HCT116 (cell line): ENCODE data around the gene ATP8B3. TPM values are rescaled to one million over a fixed set of nuclear protein-coding genes. Genes with fewer than 3 reads are reported as not detected.

Experiments used
- ATAC-seq: fragments of 200-7000 bp; cut with Tn5 transposase; 2 replicates; pipeline ENCODE4 v1.9.1; 2020; ENCODE audit warnings: mild to moderate bottlenecking, moderate library complexity
- BruUV-seq: library from RNA; stranded (reverse); fragments of 400-500 nt; replicated peaks from 2 replicates; lab custom pipeline; 2021; lab: Mats Ljungman, UMichigan
- CTCF ChIA-PET: fragments of 300-600 bp; sonication (Branson Sonifier 250); formaldehyde crosslinking; loops from one replicate; lab custom pipeline; 2021; ENCODE audit warnings: antibody characterized with exemption; lab: Charles Lee
- POLR2A ChIA-PET: fragments of 300-600, 350-600 bp; sonication (Branson Sonifier 250); formaldehyde crosslinking; loops from one replicate; lab custom pipeline; 2021; ENCODE audit warnings: antibody characterized with exemption; lab: Charles Lee
- RAD21 ChIA-PET, 2 experiments: fragments of 300-600 bp; sonication (Branson Sonifier 250); formaldehyde crosslinking; loops; one replicate each; lab custom pipeline; 2023; ENCODE audit warnings: low total read pairs in 2 of 2; ENCODE audit not compliant: uncharacterized antibody in 2 of 2, unreplicated experiment in 2 of 2, low non-redundant PET in 1 of 2; lab: Charles Lee
- DNase-seq: peaks from one replicate; pipeline ENCODE4 v3.0.0-alpha.2; 2010; ENCODE audit warnings: low read depth, low spot score
- H2AFZ ChIP-seq: fragments of 200-600 bp; shearing (Covaris generic), sonication (generic); 2 replicates; pipeline ENCODE4 v1.6.1; 2017; ENCODE audit warnings: low read depth, mixed run types, mixed read lengths, antibody characterized with exemption, low read length; ENCODE audit not compliant: poor library complexity, severe bottlenecking
- H3K27ac ChIP-seq: 2 replicates; pipeline ENCODE4 v1.5.1; 2012; ENCODE audit warnings: low read depth, low read length
- H3K27me3 ChIP-seq: fragments of 200-600 bp; sonication (generic); 2 replicates; pipeline ENCODE4 v1.6.1; 2016; ENCODE audit warnings: mixed run types, low read length, mixed read lengths; ENCODE audit not compliant: insufficient read depth
- H3K36me3 ChIP-seq, 2 experiments: fragments of 200-500 bp in 1 of 2; fragments of 200-600 bp in 1 of 2; sonication (Bioruptor generic) in 1 of 2; sonication (generic) in 1 of 2; 2 replicates each; pipeline versions ENCODE4 v1.5.1 to v1.6.1; 2014 to 2016; ENCODE audit warnings: low read length in 2 of 2, inconsistent platforms in 1 of 2, mixed read lengths in 1 of 2, mixed run types in 1 of 2; ENCODE audit not compliant: insufficient read depth in 2 of 2, control insufficient read depth in 1 of 2
- H3K4me1 ChIP-seq, 2 experiments: fragments of 200-600 bp in 1 of 2; sonication (generic) in 1 of 2; 2 replicates each; pipeline versions ENCODE4 v1.5.1 to v1.6.1; 2012 to 2017; ENCODE audit warnings: low read length in 2 of 2, inconsistent platforms in 1 of 2, mild to moderate bottlenecking in 1 of 2, mixed read lengths in 1 of 2, mixed run types in 1 of 2, moderate library complexity in 1 of 2; ENCODE audit not compliant: insufficient read depth in 2 of 2, control insufficient read depth in 1 of 2
- H3K4me2 ChIP-seq: fragments of 200-600 bp; sonication (generic); 2 replicates; pipeline ENCODE4 v1.6.1; 2017; ENCODE audit warnings: mixed run types, low read length, mixed read lengths
- H3K4me3 ChIP-seq, 2 experiments: fragments of 200-600 bp in 1 of 2; sonication (generic) in 1 of 2; replicated peaks in 1 of 2; 2 replicates each; pipeline ENCODE4 v1.5.1; 2011 to 2016; ENCODE audit warnings: low read length in 2 of 2, control low read depth in 1 of 2, low read depth in 1 of 2, mild to moderate bottlenecking in 1 of 2, mixed read lengths in 1 of 2, mixed run types in 1 of 2
- H3K79me2 ChIP-seq: fragments of 200-600 bp; sonication (generic); 2 replicates; pipeline ENCODE4 v1.6.1; 2017; ENCODE audit warnings: mild to moderate bottlenecking, mixed run types, low read length, moderate library complexity, mixed read lengths; ENCODE audit not compliant: insufficient read depth
- H3K9ac ChIP-seq: fragments of 200-600 bp; sonication (generic); 2 replicates; pipeline ENCODE4 v1.6.1; 2016; ENCODE audit warnings: low read length, mixed read lengths
- H3K9me2 ChIP-seq: fragments of 200-600 bp; sonication (generic), shearing (Covaris generic); 2 replicates; pipeline ENCODE4 v1.6.1; 2017; ENCODE audit warnings: mixed run types, mild to moderate bottlenecking, moderate library complexity; ENCODE audit not compliant: insufficient read depth
- H3K9me3 ChIP-seq, 2 experiments: fragments of 200-500 bp in 1 of 2; fragments of 200-600 bp in 1 of 2; sonication (Bioruptor generic) in 1 of 2; sonication (generic) in 1 of 2; 2 replicates each; pipeline ENCODE4 v1.6.1; 2014 to 2017; ENCODE audit warnings: low read length in 2 of 2, mixed read lengths in 2 of 2, inconsistent platforms in 1 of 2, low read depth in 1 of 2, mild to moderate bottlenecking in 1 of 2, mixed run types in 1 of 2, moderate library complexity in 1 of 2; ENCODE audit not compliant: control insufficient read depth in 1 of 2, insufficient read depth in 1 of 2
- H4K20me1 ChIP-seq: fragments of 200-600 bp; sonication (generic), shearing (Covaris generic); 2 replicates; pipeline ENCODE4 v1.6.1; 2017; ENCODE audit warnings: mixed run types, mild to moderate bottlenecking, moderate library complexity; ENCODE audit not compliant: insufficient read depth
- CBX3 ChIP-seq: IDR thresholded peaks from 2 replicates; pipeline ENCODE4 v1.6.1; 2012; ENCODE audit warnings: low read depth
- CEBPB ChIP-seq: IDR thresholded peaks from 2 replicates; pipeline ENCODE4 v1.6.1; 2012; ENCODE audit warnings: low read depth
- EZH2 ChIP-seq: fragments of 200-600 bp; sonication (generic); IDR thresholded peaks from 2 replicates; pipeline ENCODE4 v1.6.1; 2017; ENCODE audit warnings: antibody characterized with exemption, mixed run types
- FOSL1 ChIP-seq: IDR thresholded peaks from 2 replicates; pipeline ENCODE4 v1.6.1; 2012; ENCODE audit warnings: low read depth
- JUND ChIP-seq: IDR thresholded peaks from 2 replicates; pipeline ENCODE4 v1.6.1; 2012
- POLR2AphosphoS5 ChIP-seq: IDR thresholded peaks from 2 replicates; pipeline ENCODE4 v1.6.1; 2011; ENCODE audit warnings: mild to moderate bottlenecking, low read depth, low read length, moderate library complexity
- RAD21 ChIP-seq: IDR thresholded peaks from 2 replicates; pipeline ENCODE4 v1.6.1; 2012; ENCODE audit warnings: low read depth, mild to moderate bottlenecking
- SRF ChIP-seq: IDR thresholded peaks from 2 replicates; pipeline ENCODE4 v1.6.1; 2012; ENCODE audit warnings: low read depth
- TCF7L2 ChIP-seq: IDR thresholded peaks from 2 replicates; pipeline ENCODE4 v1.7.0; 2011; ENCODE audit warnings: borderline replicate concordance, inconsistent platforms; ENCODE audit not compliant: insufficient read depth, insufficient read length; ENCODE audit errors: extremely low read depth
- YY1 ChIP-seq: IDR thresholded peaks from 2 replicates; pipeline ENCODE4 v1.6.1; 2011; ENCODE audit warnings: low read length, low read depth, moderate library complexity, mild to moderate bottlenecking; ENCODE audit not compliant: insufficient replicate concordance; ENCODE audit errors: extremely low read depth
- ZBTB33 ChIP-seq: IDR thresholded peaks from 2 replicates; pipeline ENCODE4 v1.6.1; 2011; ENCODE audit warnings: mild to moderate bottlenecking, low read length, moderate library complexity; ENCODE audit not compliant: insufficient replicate concordance; ENCODE audit errors: extremely low read depth
- intact Hi-C: fragments of 100-400 bp; cut with micrococcal nuclease; formaldehyde crosslinking; loops from 2 replicates; pipeline ENCODE4 v1.10.0; 2022
- total RNA-seq: library from RNA; stranded (reverse); gene quantifications from one replicate; pipeline ENCODE4 v1.2.1, GENCODE V29; 2021; ENCODE audit not compliant: unreplicated experiment

ATP8B3 gene
- total RNA-seq, 1 experiment from 2014 or later, result 17.0 TPM

GRCh38 chr19:1804858-1805257, 7.2 kb downstream of the ATP8B3 start:
- TF ChIP-seq ZBTB33 (no peak), TCF7L2 (no peak), YY1 (no peak), JUND (no peak), CEBPB (no peak), FOSL1 (no peak), RAD21 (no peak), EZH2 (no peak), CBX3 (no peak), SRF (no peak), POLR2AphosphoS5 (no peak)
- Histone ChIP-seq H3K36me3 (no peaks in the 10 kb centered on the region; a peak in 1 of 4 replicates), H3K27ac (no peak overlapping the region), H3K9me2 (no peaks in the 10 kb centered on the region), H3K9ac (no peak overlapping the region), H3K4me3 (no peak overlapping the region), H3K9me3 (no peaks in the 10 kb centered on the region), H3K4me2 (no peak overlapping the region), H4K20me1 (no peaks in the 10 kb centered on the region), H3K79me2 (no peaks in the 10 kb centered on the region), H2AFZ (no peak overlapping the region), H3K27me3 (no peaks in the 10 kb centered on the region), H3K4me1 (no peaks in the 10 kb centered on the region)
- ChIA-PET RAD21 (no interaction called here), CTCF (no interaction called here), POLR2A (no interaction called here)
- no TSS peak for BruUV-seq
- intact Hi-C loops, result no loop called here
- DNase-seq (no peak), ATAC-seq (no peak)
